GM21360 (cell line): Measurements from ENCODE around the gene NOXO1.
A peak's percentile ranks its signal among the peaks of the same experiment; 100 is the strongest.

Experiments used
- ATAC-seq: cut with Tn5 transposase; IDR thresholded peaks from one replicate; pipeline ENCODE4 v1.9.1; 2021; ENCODE audit warnings: mild to moderate bottlenecking, moderate library complexity; ENCODE audit not compliant: unreplicated experiment

The NOXO1 gene

DNA sequence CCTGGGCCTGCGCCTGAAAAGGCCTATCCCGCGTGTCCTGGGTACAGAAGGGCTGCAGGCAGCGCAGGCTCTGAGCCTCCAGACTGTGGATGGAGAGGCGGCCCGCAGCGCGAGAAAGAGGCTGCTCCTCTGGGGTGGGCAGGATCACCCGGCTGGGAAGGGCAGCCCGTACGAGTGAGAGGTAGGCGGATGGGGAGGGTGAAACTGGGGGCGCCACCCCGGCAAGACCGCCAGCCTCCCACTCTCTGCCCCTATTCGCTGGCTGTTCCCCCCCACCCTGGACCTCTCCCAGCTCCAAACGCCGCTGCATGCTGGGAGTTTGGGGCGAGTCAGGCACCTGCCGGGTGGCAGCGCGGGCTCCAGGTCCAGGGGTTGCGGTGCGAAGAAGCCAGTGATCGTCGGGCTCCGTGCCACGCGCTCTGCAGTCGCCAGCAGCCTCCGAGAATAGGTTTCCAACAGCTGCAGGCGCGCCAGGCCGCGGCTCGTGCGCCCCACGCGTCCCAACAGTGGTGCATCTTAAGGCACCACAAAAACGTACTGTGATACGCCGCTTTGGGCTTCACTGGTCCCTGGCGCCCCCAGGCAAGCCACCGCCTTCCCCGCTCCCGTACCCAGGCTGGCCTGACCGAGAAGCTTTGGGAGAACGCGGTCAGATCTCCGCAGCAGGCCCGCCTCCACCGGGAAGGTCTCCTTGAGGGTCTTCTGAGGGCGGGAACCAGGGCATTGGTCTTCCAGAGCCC, 1.1 kb downstream of the NOXO1 start:
- ATAC-seq = no peak

DNA sequence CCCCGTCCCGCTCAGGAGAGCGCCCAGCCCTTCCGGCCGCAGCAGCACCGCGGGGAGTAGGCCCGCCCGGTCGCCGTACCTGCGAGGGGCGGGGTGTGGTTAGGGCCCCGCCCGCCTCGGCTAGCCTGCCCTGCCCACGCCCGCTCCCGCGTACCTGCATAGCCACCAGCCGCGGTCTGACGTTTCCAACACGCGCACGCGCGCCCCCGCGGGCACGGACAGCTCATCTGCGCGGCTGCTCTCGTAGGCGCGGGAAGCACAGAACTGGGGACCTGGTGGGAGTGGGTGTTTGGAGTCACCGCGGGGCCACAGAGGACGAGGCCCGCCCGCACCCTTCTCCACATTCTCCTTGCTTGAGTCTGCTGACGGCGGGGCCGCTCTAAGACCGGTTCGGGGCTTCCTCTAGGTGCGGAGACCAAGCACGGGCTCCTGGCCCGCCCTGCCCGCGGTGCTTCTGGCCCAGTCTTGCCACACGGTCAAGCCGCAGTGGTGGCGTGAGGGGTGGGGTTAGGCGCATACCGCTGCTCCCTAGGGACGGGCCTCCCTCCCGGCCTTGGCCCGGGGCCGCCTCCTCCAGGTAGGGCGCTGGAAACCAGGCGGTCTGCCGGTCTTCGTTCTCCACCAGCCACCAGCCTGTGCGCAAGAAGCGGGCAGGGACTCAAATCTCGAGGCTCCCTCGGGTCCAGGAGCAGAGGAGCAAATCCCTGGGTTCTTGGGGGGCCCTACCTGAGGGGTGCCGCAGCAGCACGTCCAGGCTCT, 1.8 kb downstream of the NOXO1 start:
- ATAC-seq = no peak

DNA sequence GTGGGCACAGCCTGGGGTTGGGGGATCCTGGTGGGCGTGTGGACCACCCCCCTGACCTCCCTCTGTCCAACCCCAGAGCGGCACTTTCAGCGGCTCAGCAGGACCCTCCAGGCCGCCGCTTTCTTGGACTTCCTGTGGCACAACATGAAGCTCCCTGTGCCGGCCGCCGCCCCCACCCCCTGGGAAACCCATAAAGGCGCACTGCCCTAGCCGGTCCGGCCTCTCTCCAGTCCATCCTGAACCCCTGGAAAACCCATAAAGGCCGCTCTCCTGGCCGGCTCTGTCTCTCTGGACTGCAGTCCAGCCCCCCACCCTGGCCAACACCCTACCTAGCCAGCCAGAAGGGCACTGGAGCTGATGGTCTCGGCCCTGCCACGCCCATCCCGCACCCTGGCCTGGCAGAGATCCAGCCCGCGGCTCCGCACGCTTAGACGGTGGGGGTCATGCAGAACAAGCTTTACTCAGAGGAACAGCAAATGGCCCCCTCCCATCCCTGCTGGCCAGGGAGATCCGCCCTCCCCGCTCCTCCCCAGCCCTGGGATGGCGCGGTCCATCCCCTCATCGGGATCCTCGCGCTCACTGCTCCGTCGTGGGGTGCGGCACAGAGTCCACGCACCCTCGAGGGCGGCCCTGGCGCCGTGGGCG, 2.7 kb downstream of the NOXO1 start:
- ATAC-seq = no peak

DNA sequence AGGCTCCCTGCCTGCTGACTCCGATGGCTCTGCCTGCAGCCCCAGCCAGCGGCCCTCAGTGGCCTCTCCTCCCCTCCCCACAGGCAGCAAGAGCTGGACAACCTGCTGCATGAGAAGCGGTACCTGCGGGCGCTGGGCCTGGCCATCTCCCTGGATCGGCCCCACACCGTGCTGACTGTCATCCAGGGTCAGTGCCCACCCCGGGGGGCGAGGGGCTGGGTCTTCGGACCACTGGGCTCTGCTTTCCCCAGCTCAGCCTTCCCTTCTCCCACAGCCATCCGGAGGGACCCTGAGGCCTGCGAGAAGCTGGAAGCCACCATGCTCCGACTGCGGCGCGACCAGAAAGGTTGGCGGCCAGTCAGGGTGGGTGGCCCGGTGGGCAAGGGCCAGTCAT, 3.4 kb downstream of the NOXO1 start:
- no peak for ATAC-seq

DNA sequence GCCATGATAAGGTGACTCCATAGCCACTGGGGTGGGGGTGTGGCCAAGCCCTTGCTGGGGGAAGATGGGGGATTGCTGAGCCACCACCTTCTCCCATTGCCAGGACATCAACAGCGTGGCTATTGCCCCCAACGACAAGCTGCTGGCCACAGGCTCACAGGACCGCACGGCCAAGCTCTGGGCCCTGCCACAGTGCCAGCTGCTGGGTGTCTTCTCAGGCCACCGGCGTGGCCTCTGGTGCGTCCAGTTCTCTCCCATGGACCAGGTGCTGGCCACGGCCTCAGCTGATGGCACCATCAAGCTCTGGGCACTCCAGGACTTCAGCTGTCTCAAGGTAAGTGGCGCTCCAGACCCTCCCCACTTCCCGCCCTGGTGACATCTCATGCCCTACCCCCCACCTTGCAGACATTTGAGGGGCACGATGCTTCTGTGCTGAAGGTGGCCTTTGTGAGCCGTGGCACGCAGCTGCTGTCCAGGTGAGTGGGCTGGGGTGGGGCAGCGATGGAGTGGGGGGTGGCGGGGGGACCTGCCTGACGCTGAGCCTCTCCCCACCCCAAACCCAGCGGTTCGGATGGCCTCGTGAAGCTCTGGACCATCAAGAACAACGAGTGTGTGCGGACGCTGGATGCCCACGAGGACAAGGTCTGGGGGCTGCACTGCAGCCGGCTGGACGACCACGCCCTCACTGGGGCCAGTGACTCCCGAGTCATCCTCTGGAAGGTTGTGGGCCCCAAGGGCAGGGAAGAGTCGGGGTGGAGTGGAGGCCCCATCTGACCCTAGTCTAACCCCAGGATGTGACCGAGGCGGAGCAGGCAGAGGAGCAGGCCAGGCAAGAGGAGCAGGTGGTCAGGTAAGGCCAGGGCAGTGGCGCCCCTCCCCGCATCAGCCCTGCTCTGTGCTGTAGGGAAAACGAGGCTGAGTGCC, 4.1 kb downstream of the NOXO1 start:
- ATAC-seq = no peak

DNA sequence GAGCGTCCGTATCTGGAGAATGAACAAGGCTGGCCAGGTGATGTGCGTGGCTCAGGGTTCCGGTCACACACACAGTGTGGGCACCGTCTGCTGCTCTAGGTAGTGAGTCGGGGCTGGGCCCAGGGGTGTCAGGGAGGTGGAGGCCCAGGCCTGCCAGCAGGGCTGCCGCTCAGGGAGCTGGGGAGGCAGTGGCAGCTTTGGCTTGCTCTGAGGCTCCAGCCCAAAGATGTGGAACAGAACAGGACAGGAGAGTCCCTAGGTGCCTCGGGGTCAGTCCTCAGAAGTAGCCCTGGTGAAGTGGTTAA, 5.1 kb downstream of the NOXO1 start:
- no peak for ATAC-seq

DNA sequence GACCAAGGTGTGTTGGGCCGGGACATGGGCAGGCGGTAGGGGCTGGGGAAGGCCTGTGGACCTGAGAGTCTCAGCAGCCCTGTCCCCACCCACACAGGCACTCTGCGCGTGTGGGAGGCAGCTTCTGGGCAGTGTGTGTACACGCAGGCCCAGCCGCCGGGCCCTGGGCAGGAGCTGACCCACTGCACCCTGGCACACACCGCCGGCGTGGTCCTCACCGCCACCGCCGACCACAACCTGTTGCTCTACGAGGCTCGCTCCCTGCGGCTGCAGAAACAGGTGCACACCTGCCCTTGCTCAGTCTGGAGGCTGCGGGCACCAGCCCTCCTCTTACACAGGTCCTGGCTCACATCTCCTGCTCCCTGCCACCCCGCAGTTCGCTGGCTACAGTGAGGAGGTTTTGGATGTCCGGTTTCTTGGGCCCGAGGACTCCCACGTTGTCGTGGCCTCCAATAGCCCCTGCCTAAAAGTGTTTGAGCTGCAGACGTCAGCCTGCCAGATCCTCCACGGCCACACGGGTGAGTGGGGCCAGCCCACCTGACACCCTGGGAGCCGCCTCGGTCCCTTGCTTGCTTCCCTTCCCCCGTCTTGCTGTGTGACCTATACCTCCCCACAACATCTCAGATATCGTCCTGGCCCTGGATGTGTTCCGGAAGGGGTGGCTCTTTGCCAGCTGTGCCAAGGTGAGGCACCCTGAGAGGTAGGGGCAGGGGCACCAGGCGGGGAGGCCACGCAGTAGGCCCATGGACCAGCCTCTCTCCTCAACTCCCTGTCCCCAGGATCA, 5.6 kb downstream of the NOXO1 start:
- ATAC-seq = no peak

DNA sequence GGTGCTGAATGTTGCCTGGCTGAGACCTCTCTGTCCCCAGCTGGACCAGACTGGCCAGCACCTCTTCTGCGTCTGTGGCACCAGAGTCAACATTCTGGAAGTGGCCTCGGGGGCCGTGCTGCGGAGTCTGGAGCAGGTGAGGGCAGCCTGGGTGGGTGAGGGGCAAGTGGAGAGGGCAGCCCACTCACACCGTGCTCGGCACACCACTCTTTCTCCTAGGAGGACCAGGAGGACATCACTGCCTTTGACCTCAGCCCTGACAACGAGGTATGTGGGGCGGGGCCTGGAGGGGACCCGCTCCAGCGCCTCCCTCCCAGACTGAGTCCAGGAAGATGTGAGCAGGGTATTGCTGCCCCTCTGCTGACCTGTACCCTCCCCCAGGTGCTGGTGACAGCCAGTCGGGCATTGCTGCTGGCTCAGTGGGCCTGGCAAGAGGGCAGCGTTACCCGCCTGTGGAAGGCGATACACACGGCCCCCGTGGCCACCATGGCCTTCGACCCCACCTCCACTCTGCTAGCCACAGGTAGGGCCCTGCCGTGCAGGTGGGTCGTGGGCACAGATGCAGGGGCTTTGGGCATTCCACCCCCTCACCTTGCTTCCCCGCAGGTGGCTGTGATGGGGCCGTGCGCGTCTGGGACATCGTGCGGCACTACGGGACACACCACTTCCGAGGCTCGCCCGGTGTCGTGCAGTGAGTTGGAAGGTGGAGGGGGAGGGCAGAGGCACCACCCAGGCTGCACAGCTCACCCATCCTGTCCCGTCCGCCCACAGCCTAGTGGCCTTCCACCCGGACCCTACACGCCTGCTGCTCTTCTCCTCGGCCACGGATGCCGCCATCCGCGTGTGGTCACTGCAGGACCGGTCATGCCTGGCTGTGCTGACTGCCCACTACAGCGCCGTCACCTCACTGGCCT, 6.9 kb downstream of the NOXO1 start:
- no peak for ATAC-seq

DNA sequence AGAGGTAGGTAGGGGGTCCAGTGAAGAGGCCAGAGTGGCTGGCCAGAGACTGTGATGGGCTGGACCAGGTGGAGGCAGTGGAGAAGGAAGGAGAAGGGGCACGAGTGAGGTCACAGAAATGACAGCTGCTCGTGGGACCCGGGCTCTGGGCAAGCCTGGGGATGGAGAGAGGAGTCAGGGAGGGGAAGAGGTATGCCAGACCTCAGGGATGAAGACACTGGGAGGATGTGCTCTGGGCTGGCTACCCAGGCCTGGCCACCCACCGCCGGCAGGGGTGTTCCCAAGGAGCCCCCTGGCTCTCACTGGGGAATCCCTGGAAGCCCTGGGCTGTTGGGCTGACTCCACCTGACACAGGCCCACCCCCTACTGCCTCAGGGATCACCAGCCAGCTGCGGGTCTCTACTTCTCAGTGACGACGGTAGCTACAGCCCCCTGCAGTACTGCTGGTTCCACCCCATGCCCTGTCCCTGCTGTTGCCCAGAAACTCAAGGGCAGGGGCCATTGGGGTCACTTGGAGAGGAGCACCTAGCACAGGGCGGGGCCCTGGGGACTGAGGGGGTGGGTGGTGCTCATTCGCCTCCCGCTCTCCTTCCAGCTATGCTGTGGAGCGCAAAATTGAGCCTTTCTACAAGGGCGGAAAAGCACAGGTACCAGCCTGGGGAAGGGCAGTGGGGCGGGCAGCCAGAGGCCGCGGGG, 7.7 kb downstream of the NOXO1 start:
- no peak for ATAC-seq

DNA sequence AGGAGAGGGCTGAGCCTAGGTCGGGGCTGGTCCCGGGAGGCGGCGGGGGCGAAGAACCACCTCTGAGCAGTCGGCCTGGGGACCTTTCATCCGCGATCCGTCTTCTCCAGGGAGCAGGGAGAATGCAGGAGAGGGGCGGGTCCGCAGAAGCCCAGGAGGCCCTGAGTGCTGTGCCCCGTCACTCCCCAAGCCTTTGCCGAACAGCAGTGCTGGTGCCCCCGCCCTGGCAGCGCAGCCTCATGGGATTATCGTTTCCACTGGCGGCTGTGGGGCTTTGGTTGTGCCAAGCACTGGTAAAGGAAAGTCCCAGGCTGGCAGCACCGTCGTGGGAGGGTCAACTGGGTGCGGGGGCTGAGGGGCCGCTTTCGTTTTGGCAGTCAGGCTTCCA, 8.8 kb downstream of the NOXO1 start:
- ATAC-seq = no peak

DNA sequence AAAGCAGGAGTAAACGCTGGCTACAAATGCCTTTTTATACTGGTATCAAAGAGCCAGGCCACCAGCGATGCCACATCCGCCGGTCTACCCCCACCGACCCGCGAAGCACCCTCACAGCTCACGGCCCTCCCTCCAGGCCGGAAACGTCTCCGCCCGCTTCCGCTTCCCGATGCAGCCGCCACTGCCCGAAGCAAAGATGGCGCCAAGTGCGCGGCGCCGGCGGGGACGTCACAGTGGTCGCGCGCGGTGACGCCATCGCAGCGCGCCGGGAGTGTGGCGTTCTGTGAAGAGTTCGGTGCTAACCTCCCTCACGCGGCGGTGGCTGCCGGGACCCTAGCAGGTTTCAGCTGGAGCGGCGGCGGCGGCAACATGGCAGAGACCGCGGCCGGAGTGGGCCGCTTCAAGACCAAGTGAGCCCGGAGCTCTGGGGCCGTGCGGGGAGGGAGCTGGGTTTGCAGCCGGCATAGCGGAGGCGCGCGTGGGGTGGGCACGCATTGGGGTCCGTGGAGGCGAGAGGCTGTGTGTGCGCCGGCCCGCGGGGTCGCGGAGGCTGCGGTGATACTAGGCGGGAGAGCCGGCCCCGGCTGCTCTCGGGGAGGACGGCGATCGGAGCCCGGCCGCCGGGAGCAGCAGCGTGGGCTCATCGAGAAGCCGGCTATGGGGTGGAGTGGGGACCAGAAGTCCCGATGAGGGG, 9.3 kb downstream of the NOXO1 start, which contains the start of gene TBL3:
TBL3 (plus strand) TSS at position 258 of the 694 bp plus-strand sequence; CDS start at position 370, 112 bp downstream.
- ATAC-seq = peak; percentile 73

DNA sequence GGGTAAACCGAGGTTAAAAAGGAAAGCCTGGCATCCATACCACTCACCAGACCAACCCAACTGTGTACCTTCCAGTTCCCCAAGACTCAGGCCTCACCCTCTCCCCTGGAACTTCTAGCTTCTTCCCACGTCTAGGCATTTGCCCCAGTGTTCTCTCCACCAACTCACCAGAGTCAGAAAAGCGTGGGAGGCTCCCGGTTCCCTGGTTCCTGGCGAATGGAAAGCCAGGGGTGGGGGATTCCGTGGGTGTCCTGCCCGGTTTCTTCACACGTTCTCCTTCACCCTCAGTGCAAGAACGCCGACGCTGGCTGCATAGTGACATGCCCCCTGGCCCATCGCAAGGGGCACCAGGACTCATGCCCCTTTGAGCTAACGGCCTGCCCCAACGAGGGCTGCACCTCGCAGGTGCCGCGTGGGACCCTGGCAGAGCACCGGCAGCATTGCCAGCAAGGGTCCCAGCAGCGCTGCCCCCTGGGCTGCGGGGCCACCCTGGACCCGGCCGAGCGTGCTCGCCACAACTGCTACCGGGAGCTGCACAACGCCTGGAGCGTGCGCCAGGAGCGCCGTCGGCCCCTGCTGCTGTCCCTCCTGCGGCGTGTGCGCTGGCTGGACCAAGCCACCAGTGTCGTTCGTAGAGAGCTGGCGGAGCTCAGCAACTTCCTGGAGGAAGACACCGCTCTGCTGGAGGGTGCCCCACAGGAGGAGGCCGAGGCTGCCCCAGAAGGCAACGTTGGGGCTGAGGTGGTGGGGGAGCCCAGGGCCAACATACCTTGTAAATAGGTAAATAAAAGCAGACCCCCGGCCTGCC, 12.9 kb downstream of the NOXO1 start:
- ATAC-seq = no peak

DNA sequence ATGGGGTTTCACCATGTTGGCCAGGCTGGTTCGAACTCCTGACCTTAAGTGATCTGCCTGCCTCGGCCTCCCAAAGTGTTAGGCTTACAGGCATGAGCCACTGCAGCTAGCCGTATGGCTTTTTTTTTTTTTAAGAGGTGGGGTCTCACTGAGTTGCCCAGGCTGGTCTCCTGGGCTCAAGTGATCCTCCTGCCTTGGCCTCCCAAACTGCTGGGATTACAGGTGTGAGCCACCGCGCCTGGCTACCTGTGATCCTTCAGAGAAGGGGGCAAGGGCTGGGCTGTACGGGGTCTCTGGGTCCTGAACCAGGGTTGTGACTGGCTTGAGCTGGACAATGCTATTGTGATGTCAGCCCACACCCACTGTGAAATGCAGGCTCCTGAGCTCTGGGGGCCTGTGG, 14.8 kb downstream of the NOXO1 start, which contains the start of gene RNF151:
RNF151 (plus strand) TSS at position 397 of the 400 bp plus-strand sequence. CDS start 26 bp downstream, outside the sequence.
- ATAC-seq = no peak

DNA sequence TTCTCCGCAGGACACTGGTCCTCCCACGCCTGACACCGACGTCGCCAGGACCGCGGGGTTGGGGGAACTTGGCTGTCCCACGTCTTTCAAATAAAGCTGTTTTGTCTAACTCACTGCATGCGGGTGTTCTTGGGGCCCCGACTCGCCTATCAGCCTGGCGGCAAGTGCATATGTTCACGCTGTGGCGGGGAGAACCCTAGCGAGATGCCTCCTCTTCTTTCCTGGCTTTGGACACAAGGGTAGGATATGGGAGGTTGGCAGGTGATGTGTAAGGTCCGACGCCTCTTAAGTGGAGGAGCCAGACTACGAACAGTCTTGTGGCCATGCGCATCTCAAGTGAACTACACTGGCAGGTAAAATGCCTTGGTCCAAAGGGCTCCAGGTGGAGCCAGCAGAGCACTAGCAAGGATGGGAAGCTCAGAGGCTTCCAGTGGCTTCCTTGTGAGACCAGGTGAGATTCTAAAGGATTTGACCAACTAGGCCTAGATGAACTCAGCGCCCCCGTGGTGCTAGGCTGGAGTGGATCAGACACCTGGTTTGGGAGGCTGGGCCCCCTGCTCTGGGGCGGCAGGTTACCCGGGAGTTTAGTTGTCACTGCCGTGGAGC, 15.8 kb downstream of the NOXO1 start:
- no peak for ATAC-seq

DNA sequence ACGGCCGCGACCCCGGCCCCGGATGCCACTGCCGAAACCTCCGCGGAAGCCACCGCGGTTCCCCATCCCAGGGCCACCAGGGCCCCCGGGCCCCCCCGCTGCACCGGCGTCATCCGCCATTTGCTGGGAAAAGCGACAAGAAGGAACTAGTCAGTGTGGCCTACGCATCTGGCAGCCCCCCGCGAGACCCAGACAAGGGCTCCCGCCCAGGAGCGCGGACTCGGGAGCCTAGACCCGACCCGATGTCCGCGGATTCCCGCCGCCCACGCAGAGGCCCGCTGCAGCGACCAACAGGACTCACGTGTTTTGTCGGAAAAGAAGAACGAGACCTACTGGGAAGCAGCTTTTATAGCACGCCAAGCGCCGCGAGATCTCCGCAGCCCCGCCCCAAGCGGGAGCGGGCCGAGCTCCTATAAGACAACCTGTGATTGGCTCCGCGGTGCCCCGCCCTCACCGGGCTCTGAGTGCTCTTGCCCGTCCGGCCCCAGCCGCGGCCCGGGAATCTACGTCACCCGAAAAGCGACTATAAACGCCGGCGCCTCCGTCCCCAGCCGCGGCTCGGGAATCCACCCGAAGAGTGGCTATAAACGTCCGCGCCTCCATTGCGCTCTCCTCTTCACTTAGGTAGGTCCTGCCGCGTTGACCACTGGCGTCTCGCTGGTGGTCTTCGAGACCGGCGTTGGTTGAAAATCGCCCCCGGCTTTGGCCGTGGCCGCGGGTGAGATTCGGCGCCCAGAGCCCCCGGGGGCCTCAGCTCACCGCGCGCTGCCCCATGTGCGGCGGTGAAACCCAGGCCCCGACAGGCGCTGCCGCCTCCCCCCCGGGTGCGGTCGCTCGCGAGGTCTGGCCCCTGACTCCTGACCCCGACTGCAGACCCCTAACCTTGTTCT, 16.5 kb downstream of the NOXO1 start, which contains the start of gene RPS2:
RPS2 (minus strand) TSS at position 321 of the 890 bp plus-strand sequence; CDS start at position 120, 201 bp downstream.
- peak; percentile 73 for ATAC-seq
